ENCODE results near the gene AP5S1. TPM values are rescaled to one million over a fixed set of nuclear protein-coding genes. Genes with fewer than 3 reads are reported as not detected.

AP5S1 gene
- polyA plus RNA-seq, 1 donor from 2014 or later, result 11.3 TPM

DNA sequence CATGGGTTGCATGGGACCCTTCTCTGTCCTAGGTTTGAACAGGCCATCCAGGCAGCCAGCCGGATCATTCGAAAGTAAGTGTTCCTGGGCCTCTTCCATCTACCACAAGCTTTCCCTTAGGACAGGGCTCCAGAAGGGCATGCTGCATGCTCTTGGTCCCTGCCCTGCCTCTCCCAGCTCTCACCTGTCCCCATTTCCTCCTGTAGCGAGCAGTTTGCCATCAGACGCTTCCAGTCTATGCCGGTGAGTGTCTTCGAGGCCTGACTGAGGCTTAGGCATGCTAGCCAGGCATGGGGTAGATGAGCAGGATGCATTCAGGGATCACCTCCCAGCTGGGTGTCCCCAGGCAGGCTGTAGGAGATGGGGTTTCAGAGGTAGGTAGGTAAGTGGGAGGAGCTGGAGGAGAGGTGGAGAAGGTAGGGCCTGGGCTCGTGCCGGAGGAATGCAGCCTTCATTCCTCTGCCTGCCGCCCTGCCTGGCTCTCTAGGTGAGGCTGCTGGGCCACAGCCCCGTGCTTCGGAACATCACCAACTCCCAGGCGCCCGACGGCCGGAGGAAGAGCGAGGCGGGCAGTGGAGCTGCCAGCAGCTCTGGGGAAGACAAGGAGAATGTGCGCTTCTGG lies 20.0 kb upstream of the AP5S1 start:
- Histone ChIP-seq H3K9me2 (ENCODE audit: insufficient read depth, low read length) (no peaks in the 10 kb centered on the region), H3K4me3 (ENCODE audit: low read length) (no peak overlapping the region), H4K20me1 (ENCODE audit: insufficient read depth) (no peaks in the 10 kb centered on the region), H3K9ac (ENCODE audit: low read length) (peak overlapping the region; percentile 61), H3K79me2 (replicated peaks; ENCODE audit: insufficient read depth, low read length) (no peaks in the 10 kb centered on the region), H3K9me3 (ENCODE audit: low read length) (no peaks in the 10 kb centered on the region), H2AFZ (ENCODE audit: low read depth, low read length) (no peak overlapping the region), H3K4me2 (ENCODE audit: low read length) (no peak overlapping the region), H3K27ac (ENCODE audit: low read length) (peak overlapping the region; percentile 53), H3K27me3 (ENCODE audit: insufficient read depth, low read depth, low read length) (no peaks in the 10 kb centered on the region), H3K36me3 (ENCODE audit: insufficient read depth, low read length) (no peaks in the 10 kb centered on the region), H3F3A (ENCODE audit: insufficient read depth, low read length, poor library complexity, severe bottlenecking) (no peaks in the 10 kb centered on the region)
- TF ChIP-seq POLR2AphosphoS5 (IDR thresholded peaks at IDR 0.05), result no peak
- TF ChIP-seq, protein P1, sequence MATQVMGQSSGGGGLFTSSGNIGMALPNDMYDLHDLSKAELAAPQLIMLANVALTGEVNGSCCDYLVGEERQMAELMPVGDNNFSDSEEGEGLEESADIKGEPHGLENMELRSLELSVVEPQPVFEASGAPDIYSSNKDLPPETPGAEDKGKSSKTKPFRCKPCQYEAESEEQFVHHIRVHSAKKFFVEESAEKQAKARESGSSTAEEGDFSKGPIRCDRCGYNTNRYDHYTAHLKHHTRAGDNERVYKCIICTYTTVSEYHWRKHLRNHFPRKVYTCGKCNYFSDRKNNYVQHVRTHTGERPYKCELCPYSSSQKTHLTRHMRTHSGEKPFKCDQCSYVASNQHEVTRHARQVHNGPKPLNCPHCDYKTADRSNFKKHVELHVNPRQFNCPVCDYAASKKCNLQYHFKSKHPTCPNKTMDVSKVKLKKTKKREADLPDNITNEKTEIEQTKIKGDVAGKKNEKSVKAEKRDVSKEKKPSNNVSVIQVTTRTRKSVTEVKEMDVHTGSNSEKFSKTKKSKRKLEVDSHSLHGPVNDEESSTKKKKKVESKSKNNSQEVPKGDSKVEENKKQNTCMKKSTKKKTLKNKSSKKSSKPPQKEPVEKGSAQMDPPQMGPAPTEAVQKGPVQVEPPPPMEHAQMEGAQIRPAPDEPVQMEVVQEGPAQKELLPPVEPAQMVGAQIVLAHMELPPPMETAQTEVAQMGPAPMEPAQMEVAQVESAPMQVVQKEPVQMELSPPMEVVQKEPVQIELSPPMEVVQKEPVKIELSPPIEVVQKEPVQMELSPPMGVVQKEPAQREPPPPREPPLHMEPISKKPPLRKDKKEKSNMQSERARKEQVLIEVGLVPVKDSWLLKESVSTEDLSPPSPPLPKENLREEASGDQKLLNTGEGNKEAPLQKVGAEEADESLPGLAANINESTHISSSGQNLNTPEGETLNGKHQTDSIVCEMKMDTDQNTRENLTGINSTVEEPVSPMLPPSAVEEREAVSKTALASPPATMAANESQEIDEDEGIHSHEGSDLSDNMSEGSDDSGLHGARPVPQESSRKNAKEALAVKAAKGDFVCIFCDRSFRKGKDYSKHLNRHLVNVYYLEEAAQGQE (IDR thresholded peaks at IDR 0.05; ENCODE audit: borderline replicate concordance), result no peak
- TF ChIP-seq, protein P2, sequence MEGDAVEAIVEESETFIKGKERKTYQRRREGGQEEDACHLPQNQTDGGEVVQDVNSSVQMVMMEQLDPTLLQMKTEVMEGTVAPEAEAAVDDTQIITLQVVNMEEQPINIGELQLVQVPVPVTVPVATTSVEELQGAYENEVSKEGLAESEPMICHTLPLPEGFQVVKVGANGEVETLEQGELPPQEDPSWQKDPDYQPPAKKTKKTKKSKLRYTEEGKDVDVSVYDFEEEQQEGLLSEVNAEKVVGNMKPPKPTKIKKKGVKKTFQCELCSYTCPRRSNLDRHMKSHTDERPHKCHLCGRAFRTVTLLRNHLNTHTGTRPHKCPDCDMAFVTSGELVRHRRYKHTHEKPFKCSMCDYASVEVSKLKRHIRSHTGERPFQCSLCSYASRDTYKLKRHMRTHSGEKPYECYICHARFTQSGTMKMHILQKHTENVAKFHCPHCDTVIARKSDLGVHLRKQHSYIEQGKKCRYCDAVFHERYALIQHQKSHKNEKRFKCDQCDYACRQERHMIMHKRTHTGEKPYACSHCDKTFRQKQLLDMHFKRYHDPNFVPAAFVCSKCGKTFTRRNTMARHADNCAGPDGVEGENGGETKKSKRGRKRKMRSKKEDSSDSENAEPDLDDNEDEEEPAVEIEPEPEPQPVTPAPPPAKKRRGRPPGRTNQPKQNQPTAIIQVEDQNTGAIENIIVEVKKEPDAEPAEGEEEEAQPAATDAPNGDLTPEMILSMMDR (IDR thresholded peaks at IDR 0.05; ENCODE audit: poor library complexity, severe bottlenecking), result no peak
- TF ChIP-seq RAD21 (conservative IDR thresholded peaks at IDR 0.05), result no peak
- TF ChIP-seq TAF1 (IDR thresholded peaks at IDR 0.05; ENCODE audit: low read depth), result no peak
- no peak for TF ChIP-seq MXI1 (conservative IDR thresholded peaks at IDR 0.05; ENCODE audit: poor library complexity, severe bottlenecking)
- no peak for TF ChIP-seq EZH2 (IDR thresholded peaks at IDR 0.05; ENCODE audit: borderline replicate concordance, insufficient read depth, low read length, poor library complexity, severe bottlenecking)
- no peak for TF ChIP-seq EP300 (conservative IDR thresholded peaks at IDR 0.05; ENCODE audit: poor library complexity, severe bottlenecking)
- no peak for TF ChIP-seq SMC3 (conservative IDR thresholded peaks at IDR 0.05; ENCODE audit: poor library complexity)

DNA sequence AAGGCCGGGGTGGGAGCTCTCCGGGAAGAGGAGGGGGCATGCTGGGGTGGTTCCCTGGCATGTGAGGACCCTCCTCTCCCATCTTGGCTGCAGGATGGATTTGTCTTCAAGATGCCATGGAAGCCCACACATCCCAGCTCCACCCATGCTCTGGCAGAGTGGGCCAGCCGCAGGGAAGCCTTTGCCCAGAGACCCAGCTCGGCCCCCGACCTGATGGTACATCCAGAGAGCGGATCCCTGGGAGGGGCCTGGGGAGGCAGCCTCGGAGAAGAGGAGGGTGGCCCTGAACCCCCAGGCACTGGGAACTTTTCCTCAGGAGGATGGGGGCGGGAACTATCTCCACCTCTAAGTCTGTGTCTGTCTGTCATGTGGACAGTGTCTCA lies 19.5 kb upstream of the AP5S1 start:
- no peaks in the 10 kb centered on the region for H3F3A ChIP-seq (ENCODE audit: insufficient read depth, low read length, poor library complexity, severe bottlenecking)
- no peak overlapping the region for H3K9ac ChIP-seq (ENCODE audit: low read length)
- H4K20me1 ChIP-seq (ENCODE audit: insufficient read depth), result no peaks in the 10 kb centered on the region
- no peaks in the 10 kb centered on the region for H3K9me3 ChIP-seq (ENCODE audit: low read length)
- TF ChIP-seq EP300 (conservative IDR thresholded peaks at IDR 0.05; ENCODE audit: poor library complexity, severe bottlenecking), result no peak
- TF ChIP-seq SMC3 (conservative IDR thresholded peaks at IDR 0.05; ENCODE audit: poor library complexity), result no peak
- TF ChIP-seq POLR2AphosphoS5 (IDR thresholded peaks at IDR 0.05), result no peak
- H3K9me2 ChIP-seq (ENCODE audit: insufficient read depth, low read length), result no peaks in the 10 kb centered on the region
- H2AFZ ChIP-seq (ENCODE audit: low read depth, low read length), result no peak overlapping the region
- H3K79me2 ChIP-seq (replicated peaks; ENCODE audit: insufficient read depth, low read length), result no peaks in the 10 kb centered on the region
- H3K4me3 ChIP-seq (ENCODE audit: low read length), result no peak overlapping the region
- H3K36me3 ChIP-seq (ENCODE audit: insufficient read depth, low read length), result no peaks in the 10 kb centered on the region
- no peak overlapping the region for H3K27ac ChIP-seq (ENCODE audit: low read length)
- no peak overlapping the region for H3K4me2 ChIP-seq (ENCODE audit: low read length)
- no peaks in the 10 kb centered on the region for H3K27me3 ChIP-seq (ENCODE audit: insufficient read depth, low read depth, low read length)
